Activated CD8-positive, alpha-beta T cell treated with anti-CD3 and anti-CD28 coated beads for 36 hours (primary cell): Measurements from ENCODE around the gene RNASE3. TPM values are rescaled to one million over a fixed set of nuclear protein-coding genes. Genes with fewer than 3 reads are reported as not detected.
"Not testable (repeated sequence)": the region's sequence is repeated elsewhere in the genome, so short reads cannot be mapped to it uniquely, and the experiment has no call there.

ENCODE experiments used
- ATAC-seq: fragments of 200-7000 bp; cut with Tn5 transposase; one replicate; pipeline ENCODE4 v1.10.0; 2021; ENCODE audit warnings: mild to moderate bottlenecking, moderate library complexity
- CTCF ChIA-PET: fragments of 350-600 bp; sonication (Branson Sonifier 250); formaldehyde crosslinking; loops from one replicate; lab custom pipeline; 2021; ENCODE audit warnings: antibody characterized with exemption; lab: Charles Lee
- POLR2A ChIA-PET: fragments of 350-600 bp; sonication (Branson Sonifier 250); formaldehyde crosslinking; loops from one replicate; lab custom pipeline; 2021; ENCODE audit warnings: antibody characterized with exemption; lab: Charles Lee
- DNase-seq: peaks from one replicate; pipeline ENCODE4 v3.0.0-alpha.2; 2020
- H3K27ac Mint-ChIP-seq: one replicate; pipeline ENCODE4 v1.8.0; 2021; ENCODE audit warnings: mild to moderate bottlenecking, mixed read lengths
- H3K27me3 Mint-ChIP-seq: one replicate; pipeline ENCODE4 v1.8.0; 2021; ENCODE audit warnings: mixed read lengths
- H3K36me3 Mint-ChIP-seq: one replicate; pipeline ENCODE4 v1.8.0; 2021; ENCODE audit warnings: low read depth, mixed read lengths
- H3K4me1 Mint-ChIP-seq: one replicate; pipeline ENCODE4 v1.8.0; 2021; ENCODE audit warnings: low read depth, mixed read lengths
- H3K4me3 Mint-ChIP-seq: one replicate; pipeline ENCODE4 v1.8.0; 2021; ENCODE audit warnings: mild to moderate bottlenecking, moderate library complexity, mixed read lengths
- H3K9me3 Mint-ChIP-seq: one replicate; pipeline ENCODE4 v1.8.0; 2021; ENCODE audit warnings: mixed read lengths
- CTCF ChIP-seq: fragments of 200-600 bp; IDR thresholded peaks from one replicate; pipeline ENCODE4 v1.8.0; 2022; ENCODE audit warnings: antibody characterized with exemption, mild to moderate bottlenecking
- intact Hi-C: fragments of 100-400 bp; cut with micrococcal nuclease; formaldehyde crosslinking; loops from one replicate; pipeline ENCODE4 v1.10.0; 2022
- total RNA-seq, 2 experiments: library from RNA; stranded (reverse); gene quantifications; one replicate each; pipeline ENCODE4 v1.2.3, GENCODE V29; 2021

The RNASE3 gene
- total RNA-seq, 2 experiments from 2014 or later, result not detected

- H3K4me3 Mint-ChIP-seq, result no peak overlapping the region
- ChIA-PET POLR2A (no interaction called here), CTCF (no interaction called here)
- no peaks in the 10 kb centered on the region for H3K4me1 Mint-ChIP-seq
- peaks cover 6% of the 10 kb centered on the region for H3K27me3 Mint-ChIP-seq
- no peak for TF ChIP-seq CTCF
- ATAC-seq, result no peak
- no peak overlapping the region for H3K27ac Mint-ChIP-seq
- no peak for DNase-seq
- no peaks in the 10 kb centered on the region for H3K9me3 Mint-ChIP-seq
- no peaks in the 10 kb centered on the region for H3K36me3 Mint-ChIP-seq
- intact Hi-C loops, result no loop called here
Measured at GRCh38 chr14:20904393-20905029, 13.3 kb downstream of the RNASE3 start.

GRCh38 chr14:20905676-20906075, 14.5 kb downstream of the RNASE3 start:
- no peak overlapping the region for H3K4me3 Mint-ChIP-seq
- TF ChIP-seq CTCF, result no peak
- CTCF ChIA-PET, result interaction anchor here (1.2 to 1.4 kb wide), 2 partner anchors 47 to 65 kb away, joined by 3 read pairs; no protein-coding TSS in a partner anchor
- no peaks in the 10 kb centered on the region for H3K4me1 Mint-ChIP-seq
- ATAC-seq (no peak), DNase-seq (no peak)
- H3K36me3 Mint-ChIP-seq, result no peaks in the 10 kb centered on the region
- peaks cover 15% of the 10 kb centered on the region for H3K27me3 Mint-ChIP-seq
- no peak overlapping the region for H3K27ac Mint-ChIP-seq
- intact Hi-C loops, result no loop called here
- no peaks in the 10 kb centered on the region for H3K9me3 Mint-ChIP-seq
- POLR2A ChIA-PET, result no interaction called here

DNA sequence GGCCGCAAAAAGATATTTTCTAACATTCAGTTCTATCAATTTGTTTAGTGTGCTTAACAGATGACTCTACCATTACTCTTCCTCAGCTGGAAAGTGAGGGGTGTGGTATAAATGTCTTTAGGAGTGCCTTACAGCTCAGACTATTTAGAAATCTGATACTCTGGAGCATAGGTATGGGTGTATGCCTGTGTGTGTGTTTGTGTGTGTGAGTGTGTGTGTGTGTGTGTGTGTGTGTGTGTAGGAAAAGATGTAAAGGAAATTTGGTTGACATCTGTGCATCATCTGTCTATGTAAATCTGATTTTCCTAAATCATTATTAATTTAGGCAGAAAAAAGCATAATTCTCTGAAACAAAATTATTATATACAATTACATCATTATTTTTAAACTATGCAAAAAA, 16.0 kb downstream of the RNASE3 start:
- Mint-ChIP-seq H3K27ac (no peak overlapping the region), H3K9me3 (no peaks in the 10 kb centered on the region), H3K4me3 (no peak overlapping the region), H3K27me3 (peaks cover 18% of the 10 kb centered on the region), H3K36me3 (no peaks in the 10 kb centered on the region), H3K4me1 (no peaks in the 10 kb centered on the region)
- no peak for TF ChIP-seq CTCF
- DNase-seq, result no peak
- intact Hi-C loops, result no loop called here
- CTCF ChIA-PET, result interaction anchor here (0.7 kb wide), 1 partner anchor 64 kb away, joined by 3 read pairs; no protein-coding TSS in a partner anchor
- no peak for ATAC-seq
- POLR2A ChIA-PET, result no interaction called here

DNA sequence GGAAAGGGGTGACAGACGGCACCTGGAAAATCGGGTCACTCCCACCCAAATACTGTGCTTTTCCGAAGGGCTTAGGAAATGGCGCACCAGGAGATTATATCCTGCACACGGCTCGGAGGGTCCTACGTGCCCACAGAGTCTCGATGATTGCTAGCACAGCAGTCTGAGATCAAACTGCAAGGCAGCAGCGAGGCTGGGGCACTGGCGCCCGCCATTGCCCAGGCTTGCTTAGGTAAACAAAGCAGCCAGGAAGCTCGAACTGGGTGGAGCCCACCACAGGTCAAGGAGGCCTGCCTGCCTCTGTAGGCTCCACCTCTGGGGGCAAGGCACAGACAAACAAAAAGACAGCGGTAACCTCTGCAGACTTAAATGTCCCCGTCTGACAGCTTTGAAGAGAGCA, 19.6 kb downstream of the RNASE3 start:
- CTCF ChIA-PET, H3K27ac Mint-ChIP-seq, DNase-seq, POLR2A ChIA-PET, H3K36me3 Mint-ChIP-seq, ATAC-seq, H3K4me3 Mint-ChIP-seq, H3K4me1 Mint-ChIP-seq, intact Hi-C loops, H3K9me3 Mint-ChIP-seq: not testable (repeated sequence)
- H3K27me3 Mint-ChIP-seq, result peaks cover 18% of the 10 kb centered on the region

DNA sequence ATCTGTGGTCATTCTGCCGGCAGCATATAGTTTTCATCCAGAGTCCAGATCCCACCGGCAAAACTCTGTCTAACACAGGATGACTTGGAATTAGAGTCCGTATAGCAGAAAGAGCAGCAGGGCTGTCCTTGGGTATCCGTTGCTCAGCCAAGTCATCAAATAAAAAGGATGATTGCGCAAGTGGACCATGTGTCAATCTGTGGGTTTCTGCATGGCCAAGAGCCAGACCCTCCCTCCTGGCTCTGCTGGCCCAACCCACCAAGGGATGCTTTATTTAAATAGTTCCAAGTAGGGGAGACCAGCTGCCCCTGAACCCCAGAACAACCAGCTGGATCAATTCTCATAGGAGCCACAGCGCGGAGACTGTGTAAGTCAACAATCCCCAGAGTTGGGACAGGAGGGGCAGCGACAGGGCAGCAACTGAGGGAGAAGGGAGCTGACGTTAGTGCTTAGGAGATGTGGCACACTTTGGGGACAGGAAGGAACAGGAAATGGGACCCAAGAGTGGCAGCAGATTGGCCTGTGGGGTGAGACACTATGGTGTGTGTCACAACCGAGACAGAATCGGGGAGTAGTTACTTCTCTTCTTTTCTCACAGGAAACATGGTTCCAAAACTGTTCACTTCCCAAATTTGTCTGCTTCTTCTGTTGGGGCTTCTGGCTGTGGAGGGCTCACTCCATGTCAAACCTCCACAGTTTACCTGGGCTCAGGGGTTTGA, 28.0 kb downstream of the RNASE3 start:
- not testable (repeated sequence) for H3K27ac Mint-ChIP-seq

GRCh38 chr14:20923766-20924297, 32.6 kb downstream of the RNASE3 start:
- H3K36me3 Mint-ChIP-seq, H3K4me3 Mint-ChIP-seq, CTCF ChIA-PET: not testable (repeated sequence)

More for the DNA sequence above, 28.0 kb downstream of the RNASE3 start:
- H3K9me3 Mint-ChIP-seq, POLR2A ChIA-PET, ATAC-seq, intact Hi-C loops, H3K4me3 Mint-ChIP-seq, CTCF ChIA-PET, DNase-seq, H3K36me3 Mint-ChIP-seq, H3K4me1 Mint-ChIP-seq: not testable (repeated sequence)
- H3K27me3 Mint-ChIP-seq, result peaks cover 28% of the 10 kb centered on the region

More at GRCh38 chr14:20923766-20924297, 32.6 kb downstream of the RNASE3 start:
- H3K4me1 Mint-ChIP-seq, intact Hi-C loops, ATAC-seq, H3K9me3 Mint-ChIP-seq, DNase-seq, POLR2A ChIA-PET, H3K27ac Mint-ChIP-seq: not testable (repeated sequence)
- H3K27me3 Mint-ChIP-seq, result peaks cover 31% of the 10 kb centered on the region
